GM19025 (cell line): Measurements from ENCODE around the gene NLGN3.

Source experiments
- ATAC-seq: cut with Tn5 transposase; IDR thresholded peaks from one replicate; pipeline ENCODE4 v1.9.1; 2021; ENCODE audit warnings: mild to moderate bottlenecking, low read depth, moderate library complexity; ENCODE audit not compliant: unreplicated experiment

The NLGN3 gene

DNA sequence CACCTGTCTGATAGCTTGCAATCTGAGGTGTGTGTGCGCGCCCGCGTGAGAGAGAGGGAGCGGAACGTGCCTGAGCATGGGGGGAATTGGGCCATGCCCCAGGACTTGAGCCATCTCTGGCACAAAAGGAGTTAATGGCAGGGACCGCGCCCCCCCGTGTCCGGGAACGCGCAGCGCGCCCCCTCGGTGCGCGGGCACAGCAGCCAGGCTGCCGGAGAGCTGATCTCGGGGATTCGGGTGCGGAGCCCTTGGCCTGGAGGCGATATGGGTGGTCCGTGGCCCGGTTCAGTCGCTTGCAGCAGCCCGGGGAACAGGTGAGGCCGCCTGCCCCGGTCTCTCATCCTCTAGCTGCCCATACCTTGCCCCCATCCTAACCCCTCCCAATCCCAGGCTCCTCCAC lies at the start of gene NLGN3:
NLGN3 (plus strand) TSS at position 191 of the 400 bp plus-strand sequence. CDS start 2,909 bp downstream, outside the sequence.
- ATAC-seq = no peak

DNA sequence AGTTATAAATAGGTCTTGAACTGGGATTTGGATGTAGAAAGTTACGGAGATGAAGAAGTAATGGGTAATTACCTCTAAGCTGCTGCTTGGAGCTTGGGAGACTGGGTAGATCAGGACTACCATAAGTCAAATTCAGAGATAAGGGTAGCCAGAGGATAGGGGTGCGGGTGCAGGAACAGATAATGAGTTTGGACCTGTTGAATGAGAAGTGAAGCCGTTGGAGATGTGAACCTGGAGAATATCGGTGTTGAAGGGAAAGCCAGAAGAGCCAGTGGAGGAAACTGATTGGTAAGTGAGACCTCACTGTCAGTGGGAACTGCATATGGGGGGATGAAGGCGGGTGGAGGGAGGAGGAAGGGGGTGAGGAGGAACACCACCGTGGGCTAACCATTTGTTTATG lies 49.6 kb upstream of the NLGN3 start:
- no peak for ATAC-seq

DNA sequence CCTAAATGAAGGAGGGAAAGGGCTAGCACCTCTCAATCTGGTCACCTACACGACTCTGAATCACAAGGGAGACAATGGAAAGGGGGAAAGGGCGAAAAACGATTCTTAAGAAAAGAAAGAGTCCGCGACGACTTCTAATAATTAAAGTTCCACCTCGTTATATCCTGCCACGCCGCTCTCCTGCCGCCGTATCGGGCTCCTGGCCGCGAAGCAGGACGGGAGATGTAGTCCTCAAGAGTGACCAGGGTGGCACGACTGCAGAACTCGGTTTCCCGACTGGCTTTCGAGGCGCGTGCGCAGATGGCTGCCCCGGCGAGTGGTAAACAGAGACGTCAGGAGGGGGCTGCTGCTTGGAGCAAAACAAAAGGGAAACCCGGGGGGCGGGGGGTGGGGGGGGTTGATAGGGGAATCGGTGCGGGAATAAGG lies 49.1 kb upstream of the NLGN3 start, which contains the start of gene FOXO4:
FOXO4 (plus strand) TSS at position 297 of the 426 bp plus-strand sequence. CDS start 678 bp downstream, outside the sequence.
- ATAC-seq = peak; percentile 91

DNA sequence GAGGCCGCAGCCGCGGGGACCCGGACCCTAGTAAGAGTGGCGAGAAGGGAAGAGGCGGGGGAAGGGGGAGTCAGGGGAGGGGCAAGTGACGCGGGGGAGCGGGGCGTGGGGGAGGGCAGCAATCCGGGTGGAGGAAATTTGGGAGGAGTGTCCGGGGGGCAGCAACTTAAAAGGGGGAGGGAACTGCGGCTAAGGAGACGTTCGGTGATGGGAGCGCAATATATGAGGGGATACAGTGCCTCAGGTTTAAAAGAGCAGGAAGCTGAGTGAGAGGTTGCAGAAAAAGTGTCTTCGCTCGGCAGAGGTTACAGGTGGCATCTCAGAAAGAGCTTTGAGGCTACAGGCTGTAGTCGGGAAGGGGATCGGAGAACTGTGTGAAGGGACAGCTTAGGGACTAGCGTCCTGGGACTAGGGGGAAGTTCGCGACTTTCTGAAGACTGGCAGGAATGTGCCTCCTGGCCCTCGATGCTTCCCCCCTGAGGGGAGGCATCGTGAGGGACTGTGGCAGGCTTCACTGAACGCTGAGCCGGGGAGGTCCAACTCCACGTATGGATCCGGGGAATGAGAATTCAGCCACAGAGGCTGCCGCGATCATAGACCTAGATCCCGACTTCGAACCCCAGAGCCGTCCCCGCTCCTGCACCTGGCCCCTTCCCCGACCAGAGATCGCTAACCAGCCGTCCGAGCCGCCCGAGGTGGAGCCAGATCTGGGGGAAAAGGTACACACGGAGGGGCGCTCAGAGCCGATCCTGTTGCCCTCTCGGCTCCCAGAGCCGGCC lies 48.5 kb upstream of the NLGN3 start:
- peak; percentile 14 for ATAC-seq

DNA sequence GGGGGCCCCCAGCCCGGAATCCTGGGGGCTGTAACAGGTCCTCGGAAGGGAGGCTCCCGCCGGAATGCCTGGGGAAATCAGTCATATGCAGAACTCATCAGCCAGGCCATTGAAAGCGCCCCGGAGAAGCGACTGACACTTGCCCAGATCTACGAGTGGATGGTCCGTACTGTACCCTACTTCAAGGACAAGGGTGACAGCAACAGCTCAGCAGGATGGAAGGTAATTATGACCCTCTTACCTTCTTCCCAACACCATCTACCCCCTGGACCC lies 47.9 kb upstream of the NLGN3 start:
- ATAC-seq = no peak

DNA sequence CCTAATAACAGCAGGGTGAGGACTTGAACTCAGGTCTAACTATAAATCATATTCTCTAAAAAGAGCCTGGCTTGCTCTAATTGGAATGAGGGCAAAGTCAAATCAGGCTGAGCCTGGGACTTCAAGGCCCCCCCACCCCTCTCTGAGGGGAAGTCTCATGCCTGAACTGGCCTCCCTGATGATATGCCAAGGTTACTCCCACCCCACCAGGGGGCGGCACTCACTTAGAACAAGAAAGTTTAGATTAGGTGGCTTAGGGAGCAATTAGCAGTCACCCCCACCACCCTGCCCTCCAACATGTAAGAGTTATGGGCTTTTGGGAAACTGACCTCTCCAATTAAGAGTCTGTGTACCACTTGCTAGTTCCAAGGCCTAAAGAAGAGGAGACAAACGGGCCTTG lies 46.3 kb upstream of the NLGN3 start:
- no peak for ATAC-seq

DNA sequence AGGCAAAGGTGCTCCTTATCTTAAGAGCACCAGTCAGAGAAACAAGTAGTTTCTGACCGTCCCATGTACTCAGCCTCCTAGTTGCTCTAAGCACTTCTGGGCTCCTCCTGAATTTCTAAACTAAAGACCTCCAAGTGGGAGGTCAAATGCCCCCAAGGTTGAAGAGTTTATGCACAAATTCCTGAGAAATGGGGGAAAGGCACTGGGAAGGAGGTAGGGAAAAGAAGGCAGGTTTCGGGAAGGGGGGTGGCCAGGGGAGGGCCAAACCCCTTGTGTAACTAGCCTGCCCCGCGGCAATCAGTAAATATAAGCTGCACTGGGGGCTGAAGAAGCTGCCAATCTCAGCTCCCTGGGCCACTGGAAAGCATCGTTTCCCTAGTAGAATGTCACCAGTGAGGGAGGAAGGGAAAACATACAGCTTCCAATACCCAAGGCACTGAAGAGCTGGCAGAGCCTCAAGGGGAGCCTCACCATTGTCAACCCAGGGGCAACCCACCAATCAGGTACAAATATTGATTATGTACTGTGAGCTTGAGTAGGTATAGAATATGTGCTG lies 45.6 kb upstream of the NLGN3 start:
- ATAC-seq = no peak

DNA sequence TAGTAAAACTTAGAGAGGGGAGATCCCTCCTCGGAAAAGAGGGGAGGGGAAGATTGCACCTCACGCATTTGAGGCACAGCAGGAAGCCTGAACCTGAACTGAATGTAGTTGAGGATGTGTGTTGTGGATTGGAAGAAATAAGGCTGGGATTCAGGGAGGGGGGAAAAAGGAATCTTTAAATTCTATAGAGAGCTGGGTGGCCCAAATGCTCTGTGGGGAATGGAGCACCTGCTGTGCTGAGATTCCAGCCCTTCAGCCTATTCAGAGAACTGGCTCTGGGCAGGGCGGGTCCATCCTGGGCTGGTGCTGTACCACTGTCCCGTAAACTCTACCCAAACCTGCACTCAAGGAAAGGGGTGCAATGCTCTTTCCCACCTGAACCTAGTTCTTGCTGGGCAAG lies 44.9 kb upstream of the NLGN3 start:
- ATAC-seq = no peak

DNA sequence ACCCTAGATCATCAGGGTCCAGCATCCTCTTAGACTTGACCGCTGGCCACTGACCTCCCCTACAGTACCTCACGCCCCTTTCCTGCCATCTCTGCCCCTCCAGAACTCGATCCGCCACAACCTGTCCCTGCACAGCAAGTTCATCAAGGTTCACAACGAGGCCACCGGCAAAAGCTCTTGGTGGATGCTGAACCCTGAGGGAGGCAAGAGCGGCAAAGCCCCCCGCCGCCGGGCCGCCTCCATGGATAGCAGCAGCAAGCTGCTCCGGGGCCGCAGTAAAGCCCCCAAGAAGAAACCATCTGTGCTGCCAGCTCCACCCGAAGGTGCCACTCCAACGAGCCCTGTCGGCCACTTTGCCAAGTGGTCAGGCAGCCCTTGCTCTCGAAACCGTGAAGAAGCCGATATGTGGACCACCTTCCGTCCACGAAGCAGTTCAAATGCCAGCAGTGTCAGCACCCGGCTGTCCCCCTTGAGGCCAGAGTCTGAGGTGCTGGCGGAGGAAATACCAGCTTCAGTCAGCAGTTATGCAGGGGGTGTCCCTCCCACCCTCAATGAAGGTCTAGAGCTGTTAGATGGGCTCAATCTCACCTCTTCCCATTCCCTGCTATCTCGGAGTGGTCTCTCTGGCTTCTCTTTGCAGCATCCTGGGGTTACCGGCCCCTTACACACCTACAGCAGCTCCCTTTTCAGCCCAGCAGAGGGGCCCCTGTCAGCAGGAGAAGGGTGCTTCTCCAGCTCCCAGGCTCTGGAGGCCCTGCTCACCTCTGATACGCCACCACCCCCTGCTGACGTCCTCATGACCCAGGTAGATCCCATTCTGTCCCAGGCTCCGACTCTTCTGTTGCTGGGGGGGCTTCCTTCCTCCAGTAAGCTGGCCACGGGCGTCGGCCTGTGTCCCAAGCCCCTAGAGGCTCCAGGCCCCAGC lies 43.8 kb upstream of the NLGN3 start:
- ATAC-seq = no peak

DNA sequence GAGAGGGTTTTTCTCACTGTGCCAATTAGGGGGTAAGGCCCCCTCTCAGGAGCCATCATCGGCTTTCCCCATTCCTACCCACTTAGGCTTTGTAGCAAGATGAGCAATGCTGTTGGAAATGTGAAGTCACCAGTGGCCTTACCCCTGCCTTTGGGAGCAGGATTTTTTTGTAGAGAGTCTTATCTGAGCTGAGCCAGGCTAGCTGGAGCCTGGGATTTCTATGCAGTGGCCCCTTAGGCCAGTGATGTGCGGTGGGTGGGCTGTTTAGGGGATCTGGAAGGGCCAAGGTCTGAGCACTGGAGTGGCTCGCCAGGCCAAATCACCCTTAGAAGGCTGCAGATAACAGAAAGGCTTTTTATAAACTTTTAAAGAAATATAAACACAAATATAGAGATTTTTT lies 42.3 kb upstream of the NLGN3 start:
- no peak for ATAC-seq

DNA sequence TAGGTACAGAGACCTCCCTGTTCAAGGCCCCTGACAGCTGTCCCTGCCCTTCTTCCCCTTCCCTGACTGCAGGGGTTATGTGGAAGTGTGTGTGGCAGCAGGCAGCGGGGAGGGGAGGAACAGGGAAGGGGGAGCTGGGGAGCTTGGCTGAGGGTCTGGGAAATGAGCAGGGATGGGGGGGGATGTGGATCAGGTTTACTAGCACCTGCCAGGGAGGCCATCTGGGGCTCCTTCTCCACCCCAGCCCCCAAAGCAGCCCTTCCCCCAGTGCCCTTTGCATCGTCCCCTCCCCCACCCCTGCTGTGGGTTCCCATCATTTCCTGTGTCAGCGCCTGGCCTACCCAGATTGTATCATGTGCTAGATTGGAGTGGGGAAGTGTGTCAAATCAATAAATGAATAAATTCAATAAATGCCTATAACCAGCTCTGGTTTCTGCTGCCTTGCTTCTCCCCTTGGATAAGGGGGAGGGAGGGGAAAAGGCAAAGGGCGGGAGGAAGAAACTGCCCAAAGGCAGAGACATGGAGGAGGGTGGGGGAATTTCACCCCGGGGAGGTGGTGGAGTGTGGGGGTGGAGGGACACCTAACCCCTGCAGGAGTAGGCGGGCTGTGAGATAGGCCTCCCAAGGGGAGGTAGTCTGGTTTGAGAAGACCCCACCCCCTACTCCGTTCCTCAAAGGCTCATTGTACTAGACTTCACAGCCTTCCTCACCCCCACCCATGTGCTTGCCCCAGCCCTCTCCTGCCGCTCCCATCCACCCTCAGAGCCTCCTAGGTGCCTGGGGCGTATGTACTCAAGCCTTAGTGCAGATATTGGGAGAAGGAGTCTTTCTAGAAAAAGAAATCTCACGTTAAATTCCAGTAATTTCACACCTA lies 41.3 kb upstream of the NLGN3 start:
- ATAC-seq = peak; percentile 66

DNA sequence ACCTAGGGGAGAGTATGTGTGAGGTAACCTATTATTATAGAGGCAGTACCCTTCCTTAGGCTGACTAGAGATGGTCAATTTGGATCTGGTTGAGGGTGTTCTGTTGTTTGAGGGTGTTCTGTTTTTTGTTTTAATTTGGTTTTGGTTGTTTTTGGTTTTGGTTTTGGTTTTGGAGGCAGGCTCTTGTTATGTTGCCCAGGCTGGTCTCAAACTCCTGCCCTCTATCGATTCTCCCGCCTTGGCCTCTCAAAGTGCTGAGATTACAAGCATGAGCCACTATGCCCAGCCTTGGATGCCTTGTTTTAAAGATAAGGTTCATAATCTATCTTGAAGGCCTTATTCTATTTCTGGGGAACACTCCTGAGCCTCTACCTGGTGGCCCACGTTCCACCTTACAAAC lies 39.0 kb upstream of the NLGN3 start:
- no peak for ATAC-seq

DNA sequence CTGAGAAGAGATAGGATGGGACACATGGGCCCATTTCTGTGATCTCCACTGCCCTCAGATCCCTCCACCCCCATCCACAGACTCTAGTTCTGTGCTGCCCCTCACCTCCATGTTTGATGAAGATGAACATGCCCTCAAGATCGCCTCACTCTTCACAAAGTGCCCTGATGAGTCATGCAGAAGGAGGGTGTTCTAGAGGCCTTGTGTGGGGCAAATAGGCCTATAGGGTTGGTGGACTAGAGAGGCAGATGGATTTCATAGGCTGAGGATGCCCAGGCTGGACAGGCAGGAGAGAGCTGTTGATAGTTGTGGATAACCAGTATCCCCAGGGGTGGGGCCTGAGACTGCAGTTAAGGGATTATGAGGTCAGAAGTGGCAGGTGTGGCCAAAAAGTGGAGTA lies 38.2 kb upstream of the NLGN3 start, which contains the start of gene CXorf65:
CXorf65 (minus strand) TSS at position 314 of the 400 bp plus-strand sequence; CDS start at position 130, 184 bp downstream.
- ATAC-seq = no peak

DNA sequence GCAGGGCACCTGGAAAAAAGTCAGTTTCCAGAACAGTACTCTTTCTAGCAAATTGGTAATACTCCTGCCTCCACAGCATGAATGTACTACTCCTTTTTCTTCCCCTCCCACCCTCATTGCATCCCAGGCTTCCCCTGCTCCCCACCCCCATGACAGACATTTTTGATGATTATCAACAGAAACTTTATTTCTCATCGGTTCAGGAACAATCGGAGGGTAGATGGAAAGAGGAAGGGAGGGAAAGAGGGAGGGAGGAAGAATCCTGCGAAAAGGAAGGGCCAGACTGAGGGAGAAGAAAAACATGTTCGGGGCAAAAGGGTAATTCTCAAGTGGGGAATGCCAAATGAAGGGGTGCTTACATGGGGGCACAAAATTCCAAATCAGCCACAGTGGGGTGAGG lies 37.4 kb upstream of the NLGN3 start:
- ATAC-seq = no peak

DNA sequence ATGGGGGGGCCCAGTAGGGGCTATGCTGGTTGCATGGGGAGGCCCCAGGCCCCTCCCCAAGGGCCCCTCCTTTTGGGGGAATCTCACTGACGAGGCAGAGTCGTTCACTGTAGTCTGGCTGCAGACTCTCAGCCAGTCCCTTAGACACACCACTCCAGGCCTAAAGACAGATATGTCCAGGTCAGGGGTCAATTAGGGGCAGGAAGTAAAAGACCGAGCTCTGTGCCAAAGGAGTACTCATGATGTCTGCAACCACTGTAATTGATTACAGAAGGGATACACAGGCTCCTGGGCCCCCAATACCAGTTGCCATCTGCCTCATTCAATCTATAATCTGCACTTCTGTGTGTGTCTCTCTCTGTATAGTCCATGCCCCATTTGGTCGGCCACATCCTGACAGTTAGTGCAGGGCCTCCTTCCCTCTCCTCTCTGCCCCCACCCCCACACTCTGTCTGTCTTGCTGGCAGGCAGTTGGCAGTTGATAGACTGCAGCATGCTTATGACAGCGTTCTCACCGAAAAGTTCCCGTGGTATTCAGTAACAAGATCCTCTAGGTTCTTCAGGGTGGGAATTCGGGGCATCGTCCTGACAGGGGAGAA lies 36.8 kb upstream of the NLGN3 start:
- ATAC-seq = no peak

DNA sequence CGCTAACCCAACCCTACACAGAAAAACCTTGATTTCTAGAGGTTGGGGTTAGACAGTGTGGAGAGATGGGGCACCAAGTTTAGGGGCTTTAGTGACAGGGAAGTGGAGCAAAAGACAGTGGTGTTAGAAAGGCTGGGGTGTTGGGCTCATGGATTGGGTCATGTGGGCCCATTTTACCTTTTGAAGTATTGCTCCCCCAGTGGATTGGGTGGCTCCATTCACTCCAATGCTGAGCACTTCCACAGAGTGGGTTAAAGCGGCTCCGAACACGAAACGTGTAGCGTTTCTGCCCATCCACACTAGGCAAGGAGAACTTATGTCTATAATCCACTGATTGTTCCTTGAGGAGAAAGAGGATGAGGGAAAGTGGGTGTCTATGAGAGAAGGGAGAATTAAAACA lies 35.6 kb upstream of the NLGN3 start:
- ATAC-seq = no peak

DNA sequence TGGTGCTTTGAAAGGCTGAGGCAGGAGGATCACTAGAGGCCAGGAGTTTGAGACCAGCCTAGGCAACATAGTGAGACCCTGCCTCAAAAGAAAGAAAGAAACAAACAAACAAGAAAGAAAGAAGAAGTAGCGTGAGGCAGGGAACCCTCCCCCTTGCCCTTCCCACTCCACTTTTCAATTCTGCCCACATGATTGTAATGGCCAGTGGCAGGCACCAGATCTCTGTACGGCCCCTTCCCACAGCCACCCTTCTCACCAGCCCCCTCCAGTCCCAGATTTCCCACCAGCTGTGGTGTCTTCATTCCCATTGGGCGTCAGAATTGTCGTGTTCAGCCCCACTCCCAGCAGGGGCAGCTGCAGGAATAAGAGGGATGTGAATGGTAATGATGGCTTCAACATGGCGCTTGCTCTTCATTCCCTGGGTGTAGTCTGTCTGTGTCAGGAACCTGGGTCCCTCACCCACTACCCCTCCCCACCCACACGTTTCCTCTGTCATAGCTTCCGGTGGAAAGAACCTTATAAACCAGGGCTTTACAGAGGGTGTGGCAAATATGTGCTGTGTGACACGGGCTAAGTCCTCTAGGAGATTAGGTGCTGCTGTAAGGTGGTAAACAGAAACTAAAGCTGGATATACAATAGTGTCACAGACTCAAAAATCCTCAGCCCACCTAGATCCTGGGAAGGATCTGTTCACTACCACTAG lies 33.3 kb upstream of the NLGN3 start, which contains the start of gene IL2RG:
IL2RG (minus strand) TSS at position 437 of the 703 bp plus-strand sequence; CDS start at position 399, 38 bp downstream.
- ATAC-seq = peak; percentile 83

DNA sequence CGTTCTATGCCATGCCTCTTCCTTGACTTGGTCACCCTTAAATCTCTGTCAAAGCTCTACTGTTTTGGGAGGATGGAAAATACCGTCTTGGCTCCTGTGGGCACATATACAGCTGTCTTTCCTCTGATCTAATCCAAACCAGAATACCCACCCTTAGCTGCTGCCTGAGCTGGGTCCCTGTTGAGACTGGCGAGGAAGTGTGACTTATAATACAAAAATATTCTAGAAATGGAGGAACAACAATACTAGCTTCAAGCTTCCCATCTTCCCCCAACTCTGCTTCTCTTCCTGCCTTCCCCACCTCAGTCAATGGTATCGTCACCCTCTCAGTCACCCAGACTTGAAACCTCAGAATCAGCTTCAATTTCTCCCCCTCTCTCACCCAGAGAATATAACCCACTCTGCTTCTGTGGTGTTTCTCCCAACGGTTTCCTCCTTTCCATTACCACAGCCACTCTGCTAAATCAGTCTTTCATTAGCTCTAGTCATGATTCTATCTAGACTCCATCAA lies 32.7 kb upstream of the NLGN3 start:
- peak; percentile 27 for ATAC-seq

DNA sequence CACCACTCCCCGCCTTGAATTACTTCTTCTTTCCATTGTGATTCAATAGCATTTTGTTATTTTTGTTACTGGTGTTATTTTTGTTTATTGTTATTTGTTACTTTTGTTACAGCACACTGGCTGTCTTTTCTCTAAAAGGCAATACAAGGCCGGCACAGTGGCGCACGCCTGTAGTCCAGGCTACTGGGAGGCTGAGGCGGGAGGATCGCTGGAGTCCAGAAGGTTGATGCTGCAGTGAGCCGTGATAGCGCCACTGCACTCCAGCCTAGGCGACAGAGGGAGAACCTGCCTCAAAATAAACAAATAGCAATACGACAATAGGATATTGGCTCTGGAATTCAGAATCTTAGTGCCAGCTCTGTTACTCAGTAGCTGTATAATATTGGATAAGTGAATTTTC lies 27.3 kb upstream of the NLGN3 start:
- no peak for ATAC-seq
